HFFc6 (cell line): ENCODE results near the gene MAST4. TPM values are rescaled to one million over a fixed set of nuclear protein-coding genes. Genes with fewer than 3 reads are reported as not detected.

Experiments used
- DNase-seq: peaks from one replicate; pipeline ENCODE4 v3.0.0-alpha.2; 2018
- H3K27ac Mint-ChIP-seq: 2 replicates; pipeline ENCODE4 v1.8.0; 2020; ENCODE audit warnings: mild to moderate bottlenecking, mixed read lengths
- H3K27me3 Mint-ChIP-seq: 2 replicates; pipeline ENCODE4 v1.8.0; 2021; ENCODE audit warnings: mild to moderate bottlenecking, moderate library complexity, mixed read lengths; ENCODE audit not compliant: insufficient read depth
- H3K36me3 Mint-ChIP-seq: 2 replicates; pipeline ENCODE4 v1.8.0; 2021; ENCODE audit warnings: low read depth, mixed read lengths
- H3K4me1 Mint-ChIP-seq: 2 replicates; pipeline ENCODE4 v1.8.0; 2020; ENCODE audit warnings: low read depth, mixed read lengths
- H3K4me3 Mint-ChIP-seq: 2 replicates; pipeline ENCODE4 v1.8.0; 2020; ENCODE audit warnings: mild to moderate bottlenecking, moderate library complexity, mixed read lengths
- H3K9me3 Mint-ChIP-seq: 2 replicates; pipeline ENCODE4 v1.8.0; 2020; ENCODE audit warnings: mild to moderate bottlenecking, mixed read lengths
- total RNA-seq, 6 experiments: library from RNA; stranded (reverse); fragmentation: NEBNext Ultra II Directional; extraction: Animal tissue kit (Norgen Biotek cat#: 25700); gene quantifications; 2 replicates in 1 of 6; 3 replicates in 5 of 6; pipeline ENCODE4 v1.2.3, GENCODE V29; 2021
- TF ChIP-seq, protein P1 (sequence below): fragments of 200-600 bp; sonication (generic); IDR thresholded peaks from 2 replicates; pipeline ENCODE4 v1.5.0; 2021; ENCODE audit warnings: antibody characterized with exemption, mild to moderate bottlenecking

The MAST4 gene
- total RNA-seq, 6 experiments from 2014 or later = 3.0 to 5.6 (median 3.9) TPM

DNA sequence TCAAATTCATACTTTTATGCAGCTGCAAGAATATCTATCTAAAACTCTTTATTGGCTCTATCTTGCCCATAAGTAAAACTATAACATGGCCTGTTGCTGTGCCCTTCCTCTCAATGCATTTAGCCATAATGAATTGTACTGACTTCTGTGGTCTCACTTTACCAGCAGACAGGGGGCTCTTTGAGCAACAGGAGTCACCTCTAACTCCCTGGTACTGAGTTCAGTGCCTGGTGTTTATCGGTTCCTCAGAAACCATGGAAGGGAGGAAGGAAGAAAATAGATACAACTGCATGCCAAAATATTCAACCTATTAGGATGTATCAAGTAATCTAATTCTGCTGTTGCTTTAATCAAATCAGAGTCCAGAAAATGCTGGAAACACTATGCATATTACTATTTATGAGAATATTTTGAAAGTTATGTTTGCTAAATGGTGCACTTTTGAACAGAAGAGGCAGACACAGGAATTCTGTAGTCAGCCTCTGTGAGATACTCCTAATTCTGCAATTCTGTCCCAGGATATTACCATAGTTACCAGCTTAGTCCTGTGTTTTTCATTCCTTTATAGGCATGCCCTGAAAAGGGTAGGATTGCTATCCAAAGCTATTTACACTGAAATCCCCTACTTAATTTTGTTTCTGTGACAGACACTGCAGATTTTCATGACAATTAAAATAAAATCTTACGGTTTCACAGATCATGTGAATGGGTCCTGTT is 510.6 kb downstream of the MAST4 start:
- no peaks in the 10 kb centered on the region for H3K9me3 Mint-ChIP-seq
- H3K36me3 Mint-ChIP-seq = no peaks in the 10 kb centered on the region
- H3K27ac Mint-ChIP-seq = no peak overlapping the region

DNA sequence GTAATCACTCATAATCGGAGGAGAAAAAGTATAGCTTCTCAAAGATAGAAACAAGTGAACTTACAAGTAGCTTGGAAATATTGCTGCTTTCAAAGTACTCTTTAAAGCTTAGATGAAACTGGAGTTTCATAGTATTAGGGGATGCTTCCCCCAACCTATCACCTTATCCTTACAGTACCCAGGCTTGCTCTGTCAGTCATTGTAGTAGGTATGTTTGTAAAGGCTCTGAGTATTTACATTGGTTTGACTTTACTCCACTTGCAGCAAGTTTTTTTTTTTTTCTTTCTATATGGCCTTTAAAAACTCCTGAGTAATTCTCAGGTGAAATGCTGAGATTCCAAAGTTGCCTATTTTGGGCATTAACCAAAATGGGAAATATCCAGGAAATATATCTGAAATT is 515.6 kb downstream of the MAST4 start:
- Mint-ChIP-seq H3K4me1 (no peaks in the 10 kb centered on the region), H3K27me3 (no peaks in the 10 kb centered on the region), H3K4me3 (no peak overlapping the region), H3K27ac (no peak overlapping the region), H3K9me3 (no peaks in the 10 kb centered on the region), H3K36me3 (no peaks in the 10 kb centered on the region)
- no peak for DNase-seq
- TF ChIP-seq, protein P1, sequence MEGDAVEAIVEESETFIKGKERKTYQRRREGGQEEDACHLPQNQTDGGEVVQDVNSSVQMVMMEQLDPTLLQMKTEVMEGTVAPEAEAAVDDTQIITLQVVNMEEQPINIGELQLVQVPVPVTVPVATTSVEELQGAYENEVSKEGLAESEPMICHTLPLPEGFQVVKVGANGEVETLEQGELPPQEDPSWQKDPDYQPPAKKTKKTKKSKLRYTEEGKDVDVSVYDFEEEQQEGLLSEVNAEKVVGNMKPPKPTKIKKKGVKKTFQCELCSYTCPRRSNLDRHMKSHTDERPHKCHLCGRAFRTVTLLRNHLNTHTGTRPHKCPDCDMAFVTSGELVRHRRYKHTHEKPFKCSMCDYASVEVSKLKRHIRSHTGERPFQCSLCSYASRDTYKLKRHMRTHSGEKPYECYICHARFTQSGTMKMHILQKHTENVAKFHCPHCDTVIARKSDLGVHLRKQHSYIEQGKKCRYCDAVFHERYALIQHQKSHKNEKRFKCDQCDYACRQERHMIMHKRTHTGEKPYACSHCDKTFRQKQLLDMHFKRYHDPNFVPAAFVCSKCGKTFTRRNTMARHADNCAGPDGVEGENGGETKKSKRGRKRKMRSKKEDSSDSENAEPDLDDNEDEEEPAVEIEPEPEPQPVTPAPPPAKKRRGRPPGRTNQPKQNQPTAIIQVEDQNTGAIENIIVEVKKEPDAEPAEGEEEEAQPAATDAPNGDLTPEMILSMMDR = no peak

More for the DNA sequence above, 510.6 kb downstream of the MAST4 start:
- Mint-ChIP-seq H3K4me1 (no peaks in the 10 kb centered on the region), H3K27me3 (no peaks in the 10 kb centered on the region; the same call in 1 of the 2 replicates), H3K4me3 (no peak overlapping the region)
- DNase-seq = no peak
- TF ChIP-seq, protein P1 = no peak

GRCh38 chr5:67115246-67115645 is 519.1 kb downstream of the MAST4 start:
- TF ChIP-seq, protein P1 = no peak
- DNase-seq = no peak
- Mint-ChIP-seq H3K4me3 (no peak overlapping the region), H3K9me3 (no peaks in the 10 kb centered on the region), H3K4me1 (no peaks in the 10 kb centered on the region), H3K36me3 (no peaks in the 10 kb centered on the region), H3K27ac (no peak overlapping the region), H3K27me3 (no peaks in the 10 kb centered on the region)

DNA sequence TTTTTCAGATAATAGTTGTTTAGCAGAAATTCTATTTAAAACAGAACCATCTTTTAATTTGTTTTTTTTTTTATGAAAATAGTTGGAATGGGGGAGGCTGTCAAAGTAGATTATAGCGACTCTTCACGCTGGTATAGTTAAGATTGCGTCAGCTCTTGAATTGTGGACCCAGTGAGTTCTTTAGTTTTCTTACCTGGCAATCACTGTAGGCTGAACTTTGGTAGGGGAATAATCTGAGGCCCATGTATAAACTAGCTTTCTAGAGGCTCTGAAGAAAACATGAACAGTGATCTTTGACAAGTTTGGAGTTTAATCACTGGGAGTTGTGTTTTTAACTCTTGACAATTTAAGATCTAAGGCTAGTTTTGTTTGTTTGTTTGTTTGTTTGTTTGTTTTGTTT is 519.6 kb downstream of the MAST4 start:
- no peaks in the 10 kb centered on the region for H3K36me3 Mint-ChIP-seq
- H3K9me3 Mint-ChIP-seq = no peaks in the 10 kb centered on the region

GRCh38 chr5:67118050-67118620 is 521.9 kb downstream of the MAST4 start:
- no peaks in the 10 kb centered on the region for H3K9me3 Mint-ChIP-seq
- TF ChIP-seq, protein P1 = no peak
- H3K27me3 Mint-ChIP-seq = no peaks in the 10 kb centered on the region
- no peaks in the 10 kb centered on the region for H3K4me1 Mint-ChIP-seq
- H3K36me3 Mint-ChIP-seq = no peaks in the 10 kb centered on the region
- no peak overlapping the region for H3K27ac Mint-ChIP-seq
- H3K4me3 Mint-ChIP-seq = no peak overlapping the region
- DNase-seq = no peak

More for the DNA sequence above, 519.6 kb downstream of the MAST4 start:
- no peak for DNase-seq
- TF ChIP-seq, protein P1 = no peak
- H3K4me1 Mint-ChIP-seq = no peaks in the 10 kb centered on the region
- no peak overlapping the region for H3K4me3 Mint-ChIP-seq
- H3K27me3 Mint-ChIP-seq = no peaks in the 10 kb centered on the region
- no peak overlapping the region for H3K27ac Mint-ChIP-seq
